A549 (cell line): ENCODE measurements around the gene MCM5.

Source experiments
- MYC ChIP-seq: IDR thresholded peaks from 2 replicates; pipeline ENCODE4 v1.6.1; 2012; ENCODE audit warnings: mild to moderate bottlenecking, inconsistent platforms, low read length, improper control_type of control experiment, borderline replicate concordance
- POLR2A ChIP-seq: IDR thresholded peaks from 2 replicates; pipeline ENCODE4 v1.6.1; 2012; ENCODE audit warnings: mild to moderate bottlenecking, low read length

DNA sequence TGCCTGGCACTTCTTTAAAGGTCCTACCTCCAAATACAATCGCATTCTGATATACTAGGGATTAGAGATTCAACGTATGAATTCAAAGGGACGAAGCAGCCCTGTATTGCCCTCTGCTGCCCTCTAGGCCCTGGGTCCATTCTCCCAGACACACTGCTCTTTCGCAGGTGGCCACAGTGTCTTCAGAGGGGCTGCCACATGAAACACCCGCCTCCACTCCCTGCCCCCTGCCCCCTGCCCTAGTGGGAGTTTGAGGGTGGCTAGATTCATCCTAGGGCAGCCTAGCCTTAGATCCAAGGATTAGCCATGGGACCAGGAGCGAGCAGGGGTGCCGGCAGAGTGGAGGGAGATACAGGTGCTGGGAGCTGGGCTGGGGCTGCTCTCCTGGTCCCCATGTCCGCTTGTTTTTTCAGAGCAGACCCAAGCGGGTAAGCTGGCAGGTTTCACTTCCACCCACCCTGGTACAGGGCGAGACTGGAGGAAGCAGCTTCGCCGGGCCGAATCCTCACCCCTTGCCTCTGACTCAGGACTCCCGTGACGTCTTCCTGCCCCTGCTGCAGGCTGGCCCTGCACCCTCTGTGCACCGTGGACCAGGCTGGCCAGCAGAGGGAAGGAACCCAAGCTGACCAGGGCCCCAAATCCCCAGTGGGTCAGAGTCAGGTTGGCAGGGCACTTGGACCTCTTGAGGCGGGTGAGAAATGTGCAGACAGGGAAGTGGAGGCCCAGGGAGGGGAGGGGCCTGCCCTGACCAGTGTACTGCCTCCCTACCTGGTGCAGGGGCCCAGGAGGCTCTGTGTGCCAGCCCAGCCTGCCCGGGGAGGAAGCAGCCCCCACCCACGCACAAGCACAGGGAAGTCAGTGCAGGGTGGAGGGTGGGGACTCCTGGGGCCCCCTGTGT is 47.5 kb upstream of the MCM5 start:
- TF ChIP-seq POLR2A (no peak), MYC (no peak)
